GM23338 (cell line): ENCODE measurements around the gene SELENOV. TPM values are rescaled to one million over a fixed set of nuclear protein-coding genes. Genes with fewer than 3 reads are reported as not detected.

ENCODE experiments used
- ETS1 ChIP-seq: IDR thresholded peaks from 2 replicates; pipeline ENCODE4 v1.6.1; 2016; ENCODE audit warnings: antibody characterized with exemption
- EZH2 ChIP-seq: fragments of 200-600 bp; sonication (generic); IDR thresholded peaks from one replicate; pipeline ENCODE4 v1.8.0; 2017; ENCODE audit warnings: antibody characterized with exemption, mild to moderate bottlenecking, low read depth; ENCODE audit not compliant: unreplicated experiment
- JUNB ChIP-seq: IDR thresholded peaks from one replicate; pipeline ENCODE4 v1.6.1; 2016; ENCODE audit warnings: antibody characterized with exemption; ENCODE audit not compliant: unreplicated experiment
- POLR2AphosphoS5 ChIP-seq: IDR thresholded peaks from 2 replicates; pipeline ENCODE4 v1.6.1; 2016; ENCODE audit warnings: antibody characterized with exemption, low read depth
- STAT1 ChIP-seq: IDR thresholded peaks from one replicate; pipeline ENCODE4 v1.6.1; 2016; ENCODE audit warnings: antibody characterized with exemption; ENCODE audit not compliant: unreplicated experiment
- polyA plus RNA-seq: library from polyadenylated mRNA; unstranded; fragments of >200 nt; fragmentation: Nextera tagmentation; extraction: Ambion mirVana; gene quantifications from 2 replicates; pipeline ENCODE4 v1.2.1, GENCODE V29; 2016
- total RNA-seq: library from RNA; depleted of rRNA; stranded (reverse); fragments of >200 nt; shearing (Covaris generic); gene quantifications from 2 replicates; pipeline ENCODE4 v1.2.3, GENCODE V29; 2014
- TF ChIP-seq, protein P1 (sequence below): fragments of 250-450 bp; sonication (Bioruptor Pico); IDR thresholded peaks from 2 replicates; pipeline ENCODE4 v1.5.0; 2020; ENCODE audit warnings: mild to moderate bottlenecking, moderate library complexity
- TF ChIP-seq, protein P2 (sequence below): IDR thresholded peaks from one replicate; pipeline ENCODE4 v1.6.1; 2018; ENCODE audit warnings: antibody characterized with exemption; ENCODE audit not compliant: unreplicated experiment

Gene SELENOV
- total and polyA plus RNA-seq, 2 experiments from 2014 or later = 8.0 to 8.7 TPM

DNA sequence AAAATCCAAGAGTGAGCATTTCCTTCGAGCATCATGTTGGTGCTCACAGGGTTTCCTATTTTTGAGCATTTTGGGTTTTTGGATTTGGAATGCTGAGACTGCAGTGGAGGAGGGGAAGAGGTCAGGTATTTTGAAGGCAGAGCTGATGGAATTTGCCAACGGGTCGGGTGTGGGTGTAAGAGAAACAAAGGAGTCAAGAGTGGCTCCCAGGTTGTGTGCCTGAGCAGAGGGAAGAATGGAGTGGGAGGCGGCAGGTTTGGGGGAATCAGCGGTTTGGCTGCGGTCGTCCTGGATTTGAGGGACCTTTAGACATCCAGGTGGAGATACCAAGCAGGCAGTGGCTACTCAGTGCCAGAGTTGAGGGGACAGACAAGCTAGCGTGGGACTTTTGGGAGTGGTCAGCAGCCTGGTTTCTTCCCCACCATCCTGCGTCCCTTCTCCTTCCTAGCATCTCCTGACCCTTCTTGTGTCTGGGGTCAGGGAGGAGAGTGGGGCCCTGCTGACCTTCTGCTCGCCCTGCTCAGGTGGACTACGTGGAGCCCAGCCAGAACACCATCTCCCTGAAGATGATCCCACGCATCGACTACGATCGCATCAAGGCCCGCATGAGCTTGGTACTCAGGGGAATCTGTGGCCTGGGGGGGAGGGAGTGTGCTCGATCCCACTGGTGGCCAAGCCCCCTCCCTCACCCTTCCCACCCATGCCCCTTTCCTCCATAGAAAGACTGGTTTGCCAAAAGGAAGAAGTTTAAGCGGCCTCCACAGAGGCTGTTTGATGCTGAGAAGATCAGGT, 48.8 kb upstream of the SELENOV start (continued):
- TF ChIP-seq, protein P1, sequence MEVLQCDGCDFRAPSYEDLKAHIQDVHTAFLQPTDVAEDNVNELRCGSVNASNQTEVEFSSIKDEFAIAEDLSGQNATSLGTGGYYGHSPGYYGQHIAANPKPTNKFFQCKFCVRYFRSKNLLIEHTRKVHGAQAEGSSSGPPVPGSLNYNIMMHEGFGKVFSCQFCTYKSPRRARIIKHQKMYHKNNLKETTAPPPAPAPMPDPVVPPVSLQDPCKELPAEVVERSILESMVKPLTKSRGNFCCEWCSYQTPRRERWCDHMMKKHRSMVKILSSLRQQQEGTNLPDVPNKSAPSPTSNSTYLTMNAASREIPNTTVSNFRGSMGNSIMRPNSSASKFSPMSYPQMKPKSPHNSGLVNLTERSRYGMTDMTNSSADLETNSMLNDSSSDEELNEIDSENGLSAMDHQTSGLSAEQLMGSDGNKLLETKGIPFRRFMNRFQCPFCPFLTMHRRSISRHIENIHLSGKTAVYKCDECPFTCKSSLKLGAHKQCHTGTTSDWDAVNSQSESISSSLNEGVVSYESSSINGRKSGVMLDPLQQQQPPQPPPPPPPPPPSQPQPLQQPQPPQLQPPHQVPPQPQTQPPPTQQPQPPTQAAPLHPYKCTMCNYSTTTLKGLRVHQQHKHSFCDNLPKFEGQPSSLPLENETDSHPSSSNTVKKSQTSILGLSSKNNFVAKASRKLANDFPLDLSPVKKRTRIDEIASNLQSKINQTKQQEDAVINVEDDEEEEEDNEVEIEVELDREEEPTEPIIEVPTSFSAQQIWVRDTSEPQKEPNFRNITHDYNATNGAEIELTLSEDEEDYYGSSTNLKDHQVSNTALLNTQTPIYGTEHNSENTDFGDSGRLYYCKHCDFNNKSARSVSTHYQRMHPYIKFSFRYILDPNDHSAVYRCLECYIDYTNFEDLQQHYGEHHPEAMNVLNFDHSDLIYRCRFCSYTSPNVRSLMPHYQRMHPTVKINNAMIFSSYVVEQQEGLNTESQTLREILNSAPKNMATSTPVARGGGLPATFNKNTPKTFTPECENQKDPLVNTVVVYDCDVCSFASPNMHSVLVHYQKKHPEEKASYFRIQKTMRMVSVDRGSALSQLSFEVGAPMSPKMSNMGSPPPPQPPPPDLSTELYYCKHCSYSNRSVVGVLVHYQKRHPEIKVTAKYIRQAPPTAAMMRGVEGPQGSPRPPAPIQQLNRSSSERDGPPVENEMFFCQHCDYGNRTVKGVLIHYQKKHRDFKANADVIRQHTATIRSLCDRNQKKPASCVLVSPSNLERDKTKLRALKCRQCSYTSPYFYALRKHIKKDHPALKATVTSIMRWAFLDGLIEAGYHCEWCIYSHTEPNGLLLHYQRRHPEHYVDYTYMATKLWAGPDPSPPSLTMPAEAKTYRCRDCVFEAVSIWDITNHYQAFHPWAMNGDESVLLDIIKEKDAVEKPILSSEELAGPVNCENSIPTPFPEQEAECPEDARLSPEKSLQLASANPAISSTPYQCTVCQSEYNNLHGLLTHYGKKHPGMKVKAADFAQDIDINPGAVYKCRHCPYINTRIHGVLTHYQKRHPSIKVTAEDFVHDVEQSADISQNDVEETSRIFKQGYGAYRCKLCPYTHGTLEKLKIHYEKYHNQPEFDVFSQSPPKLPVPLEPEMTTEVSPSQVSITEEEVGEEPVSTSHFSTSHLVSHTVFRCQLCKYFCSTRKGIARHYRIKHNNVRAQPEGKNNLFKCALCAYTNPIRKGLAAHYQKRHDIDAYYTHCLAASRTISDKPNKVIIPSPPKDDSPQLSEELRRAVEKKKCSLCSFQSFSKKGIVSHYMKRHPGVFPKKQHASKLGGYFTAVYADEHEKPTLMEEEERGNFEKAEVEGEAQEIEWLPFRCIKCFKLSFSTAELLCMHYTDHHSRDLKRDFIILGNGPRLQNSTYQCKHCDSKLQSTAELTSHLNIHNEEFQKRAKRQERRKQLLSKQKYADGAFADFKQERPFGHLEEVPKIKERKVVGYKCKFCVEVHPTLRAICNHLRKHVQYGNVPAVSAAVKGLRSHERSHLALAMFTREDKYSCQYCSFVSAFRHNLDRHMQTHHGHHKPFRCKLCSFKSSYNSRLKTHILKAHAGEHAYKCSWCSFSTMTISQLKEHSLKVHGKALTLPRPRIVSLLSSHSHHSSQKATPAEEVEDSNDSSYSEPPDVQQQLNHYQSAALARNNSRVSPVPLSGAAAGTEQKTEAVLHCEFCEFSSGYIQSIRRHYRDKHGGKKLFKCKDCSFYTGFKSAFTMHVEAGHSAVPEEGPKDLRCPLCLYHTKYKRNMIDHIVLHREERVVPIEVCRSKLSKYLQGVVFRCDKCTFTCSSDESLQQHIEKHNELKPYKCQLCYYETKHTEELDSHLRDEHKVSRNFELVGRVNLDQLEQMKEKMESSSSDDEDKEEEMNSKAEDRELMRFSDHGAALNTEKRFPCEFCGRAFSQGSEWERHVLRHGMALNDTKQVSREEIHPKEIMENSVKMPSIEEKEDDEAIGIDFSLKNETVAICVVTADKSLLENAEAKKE (CRISPR knock-in tag) = no peak
- TF ChIP-seq, protein P2, sequence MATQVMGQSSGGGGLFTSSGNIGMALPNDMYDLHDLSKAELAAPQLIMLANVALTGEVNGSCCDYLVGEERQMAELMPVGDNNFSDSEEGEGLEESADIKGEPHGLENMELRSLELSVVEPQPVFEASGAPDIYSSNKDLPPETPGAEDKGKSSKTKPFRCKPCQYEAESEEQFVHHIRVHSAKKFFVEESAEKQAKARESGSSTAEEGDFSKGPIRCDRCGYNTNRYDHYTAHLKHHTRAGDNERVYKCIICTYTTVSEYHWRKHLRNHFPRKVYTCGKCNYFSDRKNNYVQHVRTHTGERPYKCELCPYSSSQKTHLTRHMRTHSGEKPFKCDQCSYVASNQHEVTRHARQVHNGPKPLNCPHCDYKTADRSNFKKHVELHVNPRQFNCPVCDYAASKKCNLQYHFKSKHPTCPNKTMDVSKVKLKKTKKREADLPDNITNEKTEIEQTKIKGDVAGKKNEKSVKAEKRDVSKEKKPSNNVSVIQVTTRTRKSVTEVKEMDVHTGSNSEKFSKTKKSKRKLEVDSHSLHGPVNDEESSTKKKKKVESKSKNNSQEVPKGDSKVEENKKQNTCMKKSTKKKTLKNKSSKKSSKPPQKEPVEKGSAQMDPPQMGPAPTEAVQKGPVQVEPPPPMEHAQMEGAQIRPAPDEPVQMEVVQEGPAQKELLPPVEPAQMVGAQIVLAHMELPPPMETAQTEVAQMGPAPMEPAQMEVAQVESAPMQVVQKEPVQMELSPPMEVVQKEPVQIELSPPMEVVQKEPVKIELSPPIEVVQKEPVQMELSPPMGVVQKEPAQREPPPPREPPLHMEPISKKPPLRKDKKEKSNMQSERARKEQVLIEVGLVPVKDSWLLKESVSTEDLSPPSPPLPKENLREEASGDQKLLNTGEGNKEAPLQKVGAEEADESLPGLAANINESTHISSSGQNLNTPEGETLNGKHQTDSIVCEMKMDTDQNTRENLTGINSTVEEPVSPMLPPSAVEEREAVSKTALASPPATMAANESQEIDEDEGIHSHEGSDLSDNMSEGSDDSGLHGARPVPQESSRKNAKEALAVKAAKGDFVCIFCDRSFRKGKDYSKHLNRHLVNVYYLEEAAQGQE = no peak
- TF ChIP-seq EZH2 = no peak
- TF ChIP-seq ETS1 = no peak
- TF ChIP-seq POLR2AphosphoS5 = no peak
- TF ChIP-seq JUNB = no peak
- no peak for TF ChIP-seq STAT1
